ENCODE data around the gene MAPT. TPM values are rescaled to one million over a fixed set of nuclear protein-coding genes. Genes with fewer than 3 reads are reported as not detected.
"Not testable (repeated sequence)": the region's sequence is repeated elsewhere in the genome, so short reads cannot be mapped to it uniquely, and the experiment has no call there.

The MAPT gene
- total RNA-seq, 2 experiments from 2014 or later: 1.5 to 1.8 TPM

DNA sequence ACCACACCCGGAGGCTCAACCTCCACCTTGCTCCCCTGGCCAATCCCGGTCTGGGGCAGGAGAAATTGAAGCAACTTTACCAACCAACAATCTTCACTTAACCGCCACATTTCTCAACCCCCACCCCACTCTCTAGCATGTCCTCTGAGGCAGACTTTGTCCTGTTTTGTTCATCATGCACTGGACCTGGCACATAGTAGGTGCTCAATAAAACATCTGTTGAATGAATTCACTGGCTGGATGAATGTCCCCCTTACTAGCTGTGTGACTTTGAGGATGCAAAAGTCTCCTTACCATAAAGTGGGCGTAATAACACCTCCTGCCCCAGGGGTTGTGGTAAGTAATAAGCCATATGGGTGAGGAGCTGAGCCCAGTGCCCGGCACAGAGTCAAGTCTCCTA lies 43.9 kb upstream of the MAPT start:
- Mint-ChIP-seq H3K27me3 (peaks cover 10% of the 10 kb centered on the region), H3K9me3 (no peaks in the 10 kb centered on the region), H3K4me3 (no peak overlapping the region), H3K27ac (no peak overlapping the region), H3K4me1 (ENCODE audit: low read depth) (no peaks in the 10 kb centered on the region), H3K36me3 (no peaks in the 10 kb centered on the region)
- intact Hi-C loops (cut with micrococcal nuclease): no loop called here
- ChIA-PET CTCF (interaction anchor here (1.0 to 2.3 kb wide), 2 partner anchors 11 to 19 kb away, joined by 3 to 6 read pairs; no protein-coding TSS in a partner anchor), POLR2A (no interaction called here)
- DNase-seq: no peak

DNA sequence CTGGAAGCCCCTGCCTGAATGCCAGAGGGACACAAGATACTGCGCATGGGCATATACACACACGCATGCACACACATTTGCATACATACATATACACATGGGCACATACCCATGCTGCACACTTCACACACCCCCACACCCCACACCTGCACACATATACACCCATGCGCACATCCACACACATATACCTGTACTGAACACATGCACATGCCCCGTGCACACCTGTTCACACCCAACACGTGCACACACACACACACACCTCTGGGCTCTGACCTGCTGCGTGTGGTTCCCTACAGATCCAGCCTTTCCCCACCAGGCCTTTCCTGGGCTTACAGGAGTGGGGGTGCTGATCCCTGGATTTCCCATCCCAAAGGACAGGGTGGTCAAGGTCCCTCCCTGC lies 43.3 kb upstream of the MAPT start:
- ChIA-PET POLR2A (no interaction called here), CTCF (interaction anchor here (1.4 to 2.3 kb wide), 7 partner anchors 9 to 210 kb away, joined by 3 to 19 read pairs (median 6); no protein-coding TSS in a partner anchor)
- H3K36me3 Mint-ChIP-seq: no peaks in the 10 kb centered on the region
- H3K4me3 Mint-ChIP-seq: no peak overlapping the region
- DNase-seq: no peak
- H3K27ac Mint-ChIP-seq: no peak overlapping the region
- peaks cover 13% of the 10 kb centered on the region for H3K27me3 Mint-ChIP-seq
- H3K9me3 Mint-ChIP-seq: no peaks in the 10 kb centered on the region
- intact Hi-C loops (cut with micrococcal nuclease): no loop called here
- H3K4me1 Mint-ChIP-seq (ENCODE audit: low read depth): no peaks in the 10 kb centered on the region

DNA sequence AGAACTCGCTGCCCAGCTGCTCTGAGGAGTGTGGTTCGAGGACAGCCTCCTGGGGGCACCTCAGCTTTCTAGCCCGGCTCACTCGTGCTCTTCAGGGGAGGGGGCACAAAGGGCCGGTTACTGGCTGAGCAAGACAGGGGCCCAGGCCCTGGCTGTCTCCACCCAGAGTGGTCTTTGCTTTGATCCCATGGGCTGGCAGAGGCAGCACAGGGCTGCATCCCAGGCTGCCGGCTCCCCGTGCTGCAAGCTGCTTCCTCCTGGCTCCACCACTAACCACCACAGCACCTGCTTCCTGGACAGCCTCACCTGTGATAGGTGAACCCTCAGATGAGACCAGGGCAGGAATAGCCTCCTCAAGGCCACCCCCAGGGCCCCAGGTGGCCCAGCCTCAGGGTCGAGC lies 42.9 kb upstream of the MAPT start:
- Mint-ChIP-seq H3K4me3 (no peak overlapping the region), H3K27ac (no peak overlapping the region), H3K27me3 (peaks cover 13% of the 10 kb centered on the region), H3K4me1 (ENCODE audit: low read depth) (no peaks in the 10 kb centered on the region), H3K9me3 (no peaks in the 10 kb centered on the region), H3K36me3 (no peaks in the 10 kb centered on the region)
- POLR2A ChIA-PET: no interaction called here
- no peak for DNase-seq
- CTCF ChIA-PET: interaction anchor here (0.9 to 2.3 kb wide), 14 partner anchors 10 to 217 kb away, joined by 3 to 19 read pairs (median 5); no protein-coding TSS in a partner anchor
- intact Hi-C loops (cut with micrococcal nuclease): no loop called here

- Mint-ChIP-seq H3K4me1 (ENCODE audit: low read depth) (no peaks in the 10 kb centered on the region), H3K4me3 (no peak overlapping the region), H3K9me3 (no peaks in the 10 kb centered on the region), H3K27me3 (peaks cover 15% of the 10 kb centered on the region), H3K27ac (no peak overlapping the region), H3K36me3 (no peaks in the 10 kb centered on the region)
- intact Hi-C loops (cut with micrococcal nuclease): no loop called here
- POLR2A ChIA-PET: no interaction called here
- DNase-seq: no peak
- CTCF ChIA-PET: interaction anchor here (0.6 to 2.3 kb wide), 24 partner anchors 10 to 217 kb away, joined by 3 to 19 read pairs (median 4); partner anchors contain the start of gene MAPT
These were observed 42.5 kb upstream of the MAPT start for GRCh38 chr17:45851873-45852272.

GRCh38 chr17:45852535-45853297 lies 41.6 kb upstream of the MAPT start:
- Mint-ChIP-seq H3K4me3 (no peak overlapping the region), H3K4me1 (ENCODE audit: low read depth) (no peaks in the 10 kb centered on the region), H3K27ac (no peak overlapping the region), H3K36me3 (no peaks in the 10 kb centered on the region), H3K9me3 (no peaks in the 10 kb centered on the region), H3K27me3 (peaks cover 18% of the 10 kb centered on the region)
- POLR2A ChIA-PET: no interaction called here
- CTCF ChIA-PET: interaction anchor here (0.5 to 2.3 kb wide), 24 partner anchors 9 to 218 kb away, joined by 3 to 19 read pairs (median 4); partner anchors contain the start of gene MAPT
- peak; percentile 65 for DNase-seq
- intact Hi-C loops (cut with micrococcal nuclease): no loop called here

DNA sequence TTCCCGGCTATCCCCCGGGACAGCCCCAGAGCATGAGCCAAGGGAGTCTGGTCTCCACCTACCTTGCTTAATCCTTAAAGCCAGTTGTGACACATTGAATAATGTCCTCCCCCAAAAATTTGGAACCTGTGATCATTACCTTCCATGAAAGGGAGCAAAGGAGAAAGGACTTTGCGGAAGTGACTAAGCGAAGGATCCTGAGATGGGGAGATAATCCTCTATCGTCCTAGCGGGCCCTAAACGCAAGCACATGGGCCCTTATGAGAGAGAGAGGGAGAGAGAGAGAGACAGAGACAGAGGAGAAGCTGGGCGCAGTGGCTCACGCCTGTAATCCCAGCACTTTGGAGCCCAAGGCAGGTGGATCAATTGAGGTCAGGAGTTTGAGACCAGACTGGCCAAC lies 40.1 kb upstream of the MAPT start:
- Mint-ChIP-seq H3K27ac (no peak overlapping the region), H3K27me3 (peaks cover 22% of the 10 kb centered on the region), H3K36me3 (no peaks in the 10 kb centered on the region), H3K4me3 (no peak overlapping the region), H3K9me3 (no peaks in the 10 kb centered on the region), H3K4me1 (ENCODE audit: low read depth) (no peaks in the 10 kb centered on the region)
- POLR2A ChIA-PET: no interaction called here
- intact Hi-C loops (cut with micrococcal nuclease): no loop called here
- no peak for DNase-seq
- CTCF ChIA-PET: no interaction called here

GRCh38 chr17:45855691-45856336 lies 38.5 kb upstream of the MAPT start:
- no peak overlapping the region for H3K4me3 Mint-ChIP-seq

GRCh38 chr17:45857977-45858708 lies 36.2 kb upstream of the MAPT start:
- Mint-ChIP-seq H3K9me3 (no peaks in the 10 kb centered on the region), H3K27me3 (peaks cover 30% of the 10 kb centered on the region), H3K27ac (no peak overlapping the region), H3K4me3 (no peak overlapping the region), H3K4me1 (ENCODE audit: low read depth) (no peaks in the 10 kb centered on the region), H3K36me3 (no peaks in the 10 kb centered on the region)
- DNase-seq: no peak
- ChIA-PET CTCF (interaction anchor here (0.6 kb wide), 1 partner anchor 89 kb away, joined by 4 read pairs; no protein-coding TSS in a partner anchor), POLR2A (no interaction called here)
- intact Hi-C loops (cut with micrococcal nuclease): no loop called here

More at GRCh38 chr17:45855691-45856336, 38.5 kb upstream of the MAPT start:
- ChIA-PET POLR2A (no interaction called here), CTCF (interaction anchor here (0.7 to 1.1 kb wide), 2 partner anchors 189 to 216 kb away, joined by 3 to 4 read pairs; no protein-coding TSS in a partner anchor)
- no peak overlapping the region for H3K27ac Mint-ChIP-seq
- no peaks in the 10 kb centered on the region for H3K9me3 Mint-ChIP-seq
- intact Hi-C loops (cut with micrococcal nuclease): no loop called here
- no peaks in the 10 kb centered on the region for H3K36me3 Mint-ChIP-seq
- no peaks in the 10 kb centered on the region for H3K4me1 Mint-ChIP-seq (ENCODE audit: low read depth)
- DNase-seq: no peak
- peaks cover 24% of the 10 kb centered on the region for H3K27me3 Mint-ChIP-seq

DNA sequence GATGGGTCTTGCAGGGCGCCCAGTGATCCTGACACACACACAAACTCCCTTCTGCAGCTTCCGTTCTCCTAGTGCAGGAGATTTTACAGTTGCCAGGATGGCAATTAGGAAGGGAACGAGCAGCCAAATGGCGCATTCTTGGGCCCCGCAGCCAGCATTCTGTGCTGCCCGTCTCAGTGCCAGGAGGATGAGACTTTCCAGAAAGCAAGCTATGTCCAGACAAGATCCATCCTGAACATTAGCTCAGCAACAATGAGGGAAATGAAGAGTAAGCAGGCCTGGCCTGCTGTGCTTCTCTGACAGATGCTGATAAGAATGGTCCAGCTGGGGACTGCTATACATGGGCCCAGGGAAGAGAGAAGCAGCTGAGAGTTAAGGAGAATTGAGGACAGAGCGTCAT lies 33.2 kb upstream of the MAPT start:
- Mint-ChIP-seq H3K4me3 (no peak overlapping the region), H3K9me3 (no peaks in the 10 kb centered on the region), H3K27me3 (peaks cover 41% of the 10 kb centered on the region), H3K36me3 (no peaks in the 10 kb centered on the region), H3K4me1 (ENCODE audit: low read depth) (peaks cover 4% of the 10 kb centered on the region), H3K27ac (no peak overlapping the region)
- DNase-seq: no peak
- CTCF ChIA-PET: interaction anchor here (0.7 to 2.2 kb wide), 3 partner anchors 9 to 1244 kb away, joined by 3 to 8 read pairs (median 5); no protein-coding TSS in a partner anchor
- POLR2A ChIA-PET: no interaction called here
- intact Hi-C loops (cut with micrococcal nuclease): no loop called here

DNA sequence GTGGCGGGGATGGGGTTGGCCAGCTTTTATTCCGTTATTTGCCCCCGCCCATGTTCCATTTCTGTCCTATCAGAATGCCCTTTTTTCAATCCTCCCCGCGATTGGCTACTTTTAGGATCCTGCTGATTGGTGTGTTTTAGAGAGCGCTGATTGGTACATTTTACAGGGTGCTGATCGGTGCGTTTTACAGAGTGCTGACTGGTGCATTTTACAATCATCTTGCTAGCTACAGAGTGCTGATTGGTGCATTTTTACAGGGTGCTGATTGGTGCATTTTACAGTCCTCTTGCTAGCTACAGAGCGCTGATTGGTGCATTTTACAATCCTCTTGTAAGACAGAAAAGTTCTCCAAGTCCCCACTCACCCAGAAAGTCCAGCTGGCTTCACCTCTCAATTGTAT lies 32.2 kb upstream of the MAPT start:
- H3K27ac Mint-ChIP-seq: not testable (repeated sequence)

GRCh38 chr17:45863857-45864654 lies 30.3 kb upstream of the MAPT start:
- ChIA-PET POLR2A (no interaction called here), CTCF (interaction anchor here (1.4 to 1.5 kb wide), 2 partner anchors 12 to 31 kb away, joined by 5 read pairs; partner anchors contain the start of gene MAPT)
- Mint-ChIP-seq H3K27ac (no peak overlapping the region), H3K9me3 (no peaks in the 10 kb centered on the region), H3K27me3 (peaks cover 32% of the 10 kb centered on the region), H3K4me1 (ENCODE audit: low read depth) (peaks cover 7% of the 10 kb centered on the region), H3K36me3 (no peaks in the 10 kb centered on the region), H3K4me3 (no peak overlapping the region)
- no peak for DNase-seq
- intact Hi-C loops (cut with micrococcal nuclease): no loop called here

More for the DNA sequence above, 32.2 kb upstream of the MAPT start:
- H3K9me3 Mint-ChIP-seq; H3K36me3 Mint-ChIP-seq; POLR2A ChIA-PET; H3K4me3 Mint-ChIP-seq; DNase-seq; H3K4me1 Mint-ChIP-seq (ENCODE audit: low read depth); intact Hi-C loops (cut with micrococcal nuclease): not testable (repeated sequence)
- CTCF ChIA-PET: interaction anchor here (2.2 kb wide), 1 partner anchor 10 kb away, joined by 8 read pairs; no protein-coding TSS in a partner anchor
- H3K27me3 Mint-ChIP-seq: peaks cover 39% of the 10 kb centered on the region

Data from activated CD4-positive, alpha-beta memory T cell treated with anti-CD3 and anti-CD28 coated beads for 36 hours (primary cell).